H1 (cell line): ENCODE measurements around the gene PLXND1. TPM values are rescaled to one million over a fixed set of nuclear protein-coding genes. Genes with fewer than 3 reads are reported as not detected.

Source experiments
- CTCF ChIA-PET: fragments of 300-600 bp; sonication (Branson Sonifier 250); formaldehyde crosslinking; loops from one replicate; lab custom pipeline; 2021; ENCODE audit not compliant: partially characterized antibody; lab: Charles Lee
- POLR2A ChIA-PET: fragments of 300-600 bp; sonication (Branson Sonifier 250); formaldehyde crosslinking; loops from one replicate; lab custom pipeline; 2021; ENCODE audit warnings: inconsistent platforms; ENCODE audit not compliant: partially characterized antibody; lab: Charles Lee
- DNase-seq, 2 experiments: peaks; one replicate each; pipeline versions ENCODE4 v3.0.0 to v3.0.0-alpha.2; 2010 to 2022; ENCODE audit warnings: low spot score in 2 of 2, low read depth in 1 of 2, mixed read lengths in 1 of 2
- FAIRE-seq: peaks from 2 replicates; lab custom pipeline; 2011; peaks lifted over from hg19 to GRCh38; lab: Jason Lieb, UNC
- H2AFZ ChIP-seq: 2 replicates; pipeline ENCODE4 v1.8.1; 2012; ENCODE audit warnings: low read length, inconsistent platforms
- H2AK5ac ChIP-seq: 2 replicates; pipeline ENCODE4 v1.6.1; 2013; ENCODE audit warnings: low read depth, low read length
- H2BK120ac ChIP-seq: replicated peaks from 2 replicates; pipeline ENCODE3; 2013; ENCODE audit warnings: low read depth, low read length, inconsistent platforms
- H2BK12ac ChIP-seq: 2 replicates; pipeline ENCODE4 v1.6.1; 2013; ENCODE audit warnings: low read depth, low read length
- H2BK15ac ChIP-seq: 2 replicates; pipeline ENCODE4 v1.6.1; 2013; ENCODE audit warnings: low read length
- H2BK20ac ChIP-seq: 2 replicates; pipeline ENCODE4 v1.6.1; 2013; ENCODE audit warnings: low read length
- H2BK5ac ChIP-seq: 2 replicates; pipeline ENCODE4 v1.6.1; 2013; ENCODE audit warnings: low read depth, low read length
- H3K14ac ChIP-seq: 2 replicates; pipeline ENCODE4 v1.6.1; 2013; ENCODE audit warnings: inconsistent platforms; ENCODE audit not compliant: insufficient read length
- H3K18ac ChIP-seq: 2 replicates; pipeline ENCODE4 v1.6.1; 2013; ENCODE audit warnings: low read length; ENCODE audit errors: extremely low read depth
- H3K23ac ChIP-seq: 2 replicates; pipeline ENCODE4 v1.6.1; 2013; ENCODE audit warnings: inconsistent platforms; ENCODE audit not compliant: insufficient read length
- H3K23me2 ChIP-seq: 2 replicates; pipeline ENCODE4 v1.6.1; 2013; ENCODE audit warnings: low read depth, low read length
- H3K27ac ChIP-seq: 2 replicates; pipeline ENCODE4 v1.6.1; 2011; ENCODE audit warnings: low read depth, low read length, inconsistent platforms
- H3K27me3 ChIP-seq, 4 experiments: replicated peaks in 1 of 4; 1 replicate in 1 of 4; 2 replicates in 3 of 4; pipeline versions ENCODE4 v1.6.1 to v1.8.1; 2011 to 2013; ENCODE audit warnings: low read length in 3 of 4, mild to moderate bottlenecking in 3 of 4, inconsistent platforms in 2 of 4, mixed read lengths in 2 of 4, moderate library complexity in 1 of 4; ENCODE audit not compliant: control insufficient read depth in 3 of 4, insufficient read depth in 3 of 4; ENCODE audit errors: extremely low read depth in 1 of 4
- H3K36me3 ChIP-seq, 4 experiments: 2 replicates each; pipeline versions ENCODE4 v1.6.1 to v1.8.1; 2011 to 2013; ENCODE audit warnings: mild to moderate bottlenecking in 4 of 4, low read length in 3 of 4, moderate library complexity in 2 of 4, control low read depth in 1 of 4, inconsistent platforms in 1 of 4; ENCODE audit not compliant: insufficient read depth in 4 of 4, control insufficient read depth in 2 of 4
- H3K4ac ChIP-seq: replicated peaks from 2 replicates; pipeline ENCODE3; 2013; ENCODE audit warnings: low read length, low read depth, mixed read lengths, inconsistent platforms; ENCODE audit not compliant: insufficient read length
- H3K4me1 ChIP-seq, 4 experiments: replicated peaks in 1 of 4; 1 replicate in 1 of 4; 2 replicates in 3 of 4; pipeline versions ENCODE4 v1.6.1 to v1.8.1; 2011 to 2013; ENCODE audit warnings: low read length in 3 of 4, inconsistent platforms in 2 of 4, mixed read lengths in 1 of 4; ENCODE audit not compliant: insufficient read depth in 4 of 4, control insufficient read depth in 3 of 4
- H3K4me2 ChIP-seq, 2 experiments: 2 replicates each; pipeline versions ENCODE4 v1.6.1 to v1.8.1; 2011 to 2013; ENCODE audit warnings: low read depth in 2 of 2, low read length in 2 of 2, control low read depth in 1 of 2, inconsistent platforms in 1 of 2, mild to moderate bottlenecking in 1 of 2; ENCODE audit not compliant: insufficient read depth in 1 of 2
- H3K4me3 ChIP-seq, 4 experiments: fragments of 200-600, 300-600 bp in 1 of 4; sonication (generic), shearing (Covaris generic), sonication (Bioruptor Twin) in 1 of 4; 2 replicates each; pipeline versions ENCODE4 v1.5.1 to v1.8.1; 2011 to 2016; ENCODE audit warnings: low read length in 4 of 4, low read depth in 3 of 4, control low read depth in 2 of 4, inconsistent platforms in 2 of 4, mild to moderate bottlenecking in 2 of 4, mixed read lengths in 1 of 4, moderate library complexity in 1 of 4; ENCODE audit not compliant: insufficient read depth in 2 of 4; ENCODE audit errors: extremely low read depth in 1 of 4
- H3K56ac ChIP-seq: replicated peaks from 2 replicates; pipeline ENCODE3; 2013; ENCODE audit warnings: low read depth, mild to moderate bottlenecking, mixed read lengths, low read length, inconsistent platforms; ENCODE audit not compliant: insufficient read length
- H3K79me1 ChIP-seq: 2 replicates; pipeline ENCODE4 v1.6.1; 2013; ENCODE audit warnings: low read depth, low read length, control low read depth
- H3K79me2 ChIP-seq, 2 experiments: 2 replicates each; pipeline versions ENCODE4 v1.6.1 to v1.8.1; 2012 to 2013; ENCODE audit warnings: low read length in 2 of 2, mild to moderate bottlenecking in 2 of 2, inconsistent platforms in 1 of 2; ENCODE audit not compliant: insufficient read depth in 2 of 2, control insufficient read depth in 1 of 2
- H3K9ac ChIP-seq, 4 experiments: replicated peaks in 1 of 4; 1 replicate in 1 of 4; 2 replicates in 3 of 4; pipeline versions ENCODE4 v1.6.1 to v1.8.1; 2011 to 2013; ENCODE audit warnings: low read depth in 3 of 4, low read length in 3 of 4, control low read depth in 2 of 4, mild to moderate bottlenecking in 2 of 4, moderate library complexity in 2 of 4, inconsistent platforms in 1 of 4; ENCODE audit errors: extremely low read depth in 1 of 4
- H3K9me3 ChIP-seq, 2 experiments: 2 replicates each; pipeline versions ENCODE4 v1.6.1 to v1.8.1; 2012 to 2013; ENCODE audit warnings: mild to moderate bottlenecking in 2 of 2, moderate library complexity in 2 of 2, control low read depth in 1 of 2, inconsistent platforms in 1 of 2, low read depth in 1 of 2, low read length in 1 of 2, mixed read lengths in 1 of 2; ENCODE audit not compliant: insufficient read depth in 2 of 2
- H4K20me1 ChIP-seq, 2 experiments: replicated peaks in 1 of 2; 2 replicates each; pipeline versions ENCODE3 to v1.8.1; 2011 to 2013; ENCODE audit warnings: inconsistent platforms in 2 of 2, low read length in 2 of 2, mild to moderate bottlenecking in 1 of 2; ENCODE audit not compliant: insufficient read depth in 2 of 2, control insufficient read depth in 1 of 2
- H4K5ac ChIP-seq: 2 replicates; pipeline ENCODE4 v1.6.1; 2013; ENCODE audit warnings: low read length, low read depth, mixed read lengths, inconsistent platforms; ENCODE audit not compliant: insufficient read length
- H4K8ac ChIP-seq: 2 replicates; pipeline ENCODE4 v1.8.0; 2013; ENCODE audit warnings: mild to moderate bottlenecking, moderate library complexity, low read length, inconsistent platforms; ENCODE audit not compliant: insufficient read depth; ENCODE audit errors: extremely low read depth
- H4K91ac ChIP-seq: replicated peaks from 2 replicates; pipeline ENCODE3; 2013; ENCODE audit warnings: low read length, mixed read lengths, inconsistent platforms; ENCODE audit not compliant: insufficient read length
- CEBPB ChIP-seq: IDR thresholded peaks from 2 replicates; pipeline ENCODE4 v1.6.1; 2012; ENCODE audit warnings: low read depth, low read length
- CHD1 ChIP-seq: IDR thresholded peaks from 2 replicates; pipeline ENCODE4 v1.6.1; 2012; ENCODE audit warnings: low read depth, low read length, improper control_type of control experiment
- EGR1 ChIP-seq: IDR thresholded peaks from 2 replicates; pipeline ENCODE4 v1.6.1; 2011; ENCODE audit warnings: low read depth, low read length, borderline replicate concordance
- GABPA ChIP-seq: IDR thresholded peaks from 2 replicates; pipeline ENCODE4 v1.6.1; 2011; ENCODE audit warnings: mild to moderate bottlenecking, low read length, moderate library complexity, borderline replicate concordance; ENCODE audit not compliant: insufficient read depth
- KDM1A ChIP-seq: fragments of 200-600, 300-600 bp; sonication (generic); IDR thresholded peaks from 2 replicates; pipeline ENCODE4 v1.7.1; 2016; ENCODE audit warnings: mild to moderate bottlenecking, low read length, borderline replicate concordance
- MAFK ChIP-seq: IDR thresholded peaks from 2 replicates; pipeline ENCODE4 v1.6.1; 2012; ENCODE audit warnings: low read depth, mild to moderate bottlenecking, improper control_type of control experiment, low read length
- PHF8 ChIP-seq: fragments of 200-600 bp; sonication (generic); conservative IDR thresholded peaks from 2 replicates; pipeline ENCODE4 v1.7.1; 2012; ENCODE audit warnings: low read depth, mild to moderate bottlenecking, inconsistent platforms, low read length, moderate library complexity
- POLR2A ChIP-seq, 2 experiments: IDR thresholded peaks; 1 replicate in 1 of 2; 2 replicates in 1 of 2; pipeline ENCODE4 v1.6.1; 2011; ENCODE audit warnings: low read depth in 2 of 2, low read length in 2 of 2, mild to moderate bottlenecking in 2 of 2; ENCODE audit errors: control extremely low read depth in 1 of 2
- RFX5 ChIP-seq: IDR thresholded peaks from 2 replicates; pipeline ENCODE4 v1.6.1; 2011; ENCODE audit warnings: low read depth, low read length, improper control_type of control experiment, borderline replicate concordance
- RNF2 ChIP-seq: fragments of 200-900, 300-1000 bp; sonication (generic); IDR thresholded peaks from 2 replicates; pipeline ENCODE4 v1.7.1; 2016; ENCODE audit warnings: borderline replicate concordance, low read depth, mild to moderate bottlenecking, antibody characterized with exemption, low read length; ENCODE audit not compliant: poor library complexity, severe bottlenecking; ENCODE audit errors: missing control alignments
- SAP30 ChIP-seq: fragments of 300-600 bp; sonication (generic); IDR thresholded peaks from 2 replicates; pipeline ENCODE4 v1.7.1; 2012; ENCODE audit warnings: low read length, moderate library complexity, mild to moderate bottlenecking, inconsistent platforms; ENCODE audit not compliant: insufficient read depth, insufficient replicate concordance
- SP1 ChIP-seq: IDR thresholded peaks from 2 replicates; pipeline ENCODE4 v1.6.1; 2011; ENCODE audit warnings: low read depth, low read length
- SP2 ChIP-seq: IDR thresholded peaks from 2 replicates; pipeline ENCODE4 v1.6.1; 2012; ENCODE audit warnings: mild to moderate bottlenecking, low read length, inconsistent platforms
- SP4 ChIP-seq: IDR thresholded peaks from 2 replicates; pipeline ENCODE4 v1.6.1; 2012; ENCODE audit warnings: low read length, inconsistent platforms
- TAF7 ChIP-seq: optimal IDR thresholded peaks from 2 replicates; pipeline ENCODE3; 2011; ENCODE audit warnings: low read depth, mild to moderate bottlenecking, inconsistent platforms, low read length, moderate library complexity, borderline replicate concordance
- WGBS, 2 experiments: shearing (Covaris generic) in 1 of 2; methylation state at CpG; one replicate each; pipeline versions ENCODE4 v1.1.6 to v1.1.7; 2013 to 2015; ENCODE audit warnings: low lambda C conversion rate in 2 of 2, mixed read lengths in 2 of 2, inconsistent platforms in 1 of 2, low coverage in 1 of 2, missing lambda C conversion rate in 1 of 2; ENCODE audit not compliant: insufficient replicate concordance in 2 of 2, insufficient coverage in 1 of 2, insufficient read length in 1 of 2; ENCODE audit errors: extremely low coverage in 1 of 2, missing lambda C conversion rate in 1 of 2; 5-methylcytosine and 5-hydroxymethylcytosine counted together
- polyA plus RNA-seq, 7 experiments: library from polyadenylated mRNA; depleted of rRNA in 3 of 7; stranded (reverse) in 5 of 7; unstranded in 2 of 7; fragments of >200 nt in 5 of 7; fragments of 200-250 nt in 2 of 7; gene quantifications; 1 replicate in 5 of 7; 2 replicates in 1 of 7; 4 replicates in 1 of 7; pipeline versions ENCODE4 v1.2.1 to v1.2.3, GENCODE V29; 2011 to 2013; ENCODE audit warnings: missing spikeins in 2 of 7, mixed read lengths in 2 of 7
- total RNA-seq: library from RNA; stranded (reverse); fragmentation: NEBNext Ultra II Directional; extraction: Animal tissue kit (Norgen Biotek cat#: 25700); gene quantifications from 2 replicates; pipeline ENCODE4 v1.2.1, GENCODE V29; 2021

The PLXND1 gene
- total and polyA plus RNA-seq, 2 of the 8 experiments (the other 6 are each of a cell fraction or from before 2014, with no cell fraction given) = 17.7 to 66.4 TPM

GRCh38 chr3:129532261-129532660 is 74.2 kb downstream of the PLXND1 start:
- H3K27ac ChIP-seq = no peak overlapping the region
- peaks cover 2% of the 10 kb centered on the region; the same call in 1 of the 2 replicates for H3K23me2 ChIP-seq
- no peak overlapping the region for H3K56ac ChIP-seq
- no peak overlapping the region for H2BK120ac ChIP-seq
- no peaks in the 10 kb centered on the region for H3K79me1 ChIP-seq
- no peak overlapping the region for H3K9ac ChIP-seq
- ChIA-PET CTCF (interaction anchor here (2.4 kb wide), 1 partner anchor 9 kb away, joined by 5 read pairs; no protein-coding TSS in a partner anchor), POLR2A (interaction anchor here (0.6 kb wide), 1 partner anchor 480 kb away, joined by 3 read pairs; no protein-coding TSS in a partner anchor)
- H3K79me2 ChIP-seq = no peaks in the 10 kb centered on the region
- no peaks in the 10 kb centered on the region for H4K20me1 ChIP-seq
- H3K27me3 ChIP-seq = no peaks in the 10 kb centered on the region
- H2BK5ac ChIP-seq = no peak overlapping the region
- no peaks in the 10 kb centered on the region for H3K36me3 ChIP-seq
- H3K4me1 ChIP-seq = peaks cover 3 to 13% (median 7%) of the 10 kb centered on the region in 4 experiments; a peak in 6 of 7 replicates
- no peak overlapping the region for H3K23ac ChIP-seq
- 0 out of 2 replicates have a peak overlapping the region, but pooled peaks have one; percentile 68 for H2BK12ac ChIP-seq
- FAIRE-seq = no peak
- H3K14ac ChIP-seq = no peak overlapping the region
- no peak overlapping the region for H4K5ac ChIP-seq
- no peak overlapping the region for H2AK5ac ChIP-seq
- no peak overlapping the region for H4K8ac ChIP-seq
- no peak overlapping the region for H3K4me3 ChIP-seq
- H4K91ac ChIP-seq = no peak overlapping the region
- no peak for DNase-seq
- H2AFZ ChIP-seq = no peak overlapping the region
- no peak overlapping the region for H3K4me2 ChIP-seq
- H2BK20ac ChIP-seq = no peak overlapping the region
- no peaks in the 10 kb centered on the region for H3K9me3 ChIP-seq
- H3K4ac ChIP-seq = no peak overlapping the region
- no peak overlapping the region; the same call in 1 of the 2 replicates for H3K18ac ChIP-seq
- 0 out of 2 replicates have a peak overlapping the region, but pooled peaks have one; percentile 92 for H2BK15ac ChIP-seq
- WGBS, 2 experiments = 96% methylated on average over 19 of the region's 20 CpGs; no CpG with 5 or more reads in 1 of the 2 experiments
- TF ChIP-seq RNF2 (no peak), PHF8 (no peak), GABPA (no peak), SP4 (no peak), RFX5 (no peak), SP1 (no peak), SAP30 (no peak), POLR2A (IDR thresholded peaks at IDR 0.05; ENCODE audit: control extremely low read depth in 1 of 2, low read depth in 2 of 2, low read length in 2 of 2) (no peak), SP2 (no peak), CEBPB (no peak), MAFK (no peak), CHD1 (no peak), KDM1A (no peak), TAF7 (no peak), EGR1 (no peak)
